Prostate gland (tissue), 2 donors: ENCODE results near the gene ALOX5AP.

ENCODE experiments used
- CTCF ChIP-seq, 4 experiments: fragments of 200-600 bp in 2 of 4; fragments of 450-650 bp in 2 of 4; sonication (generic) in 2 of 4; IDR thresholded peaks; 1 replicate in 3 of 4; 2 replicates in 1 of 4; pipeline ENCODE4 v1.5.1; 2016 to 2019; ENCODE audit warnings: antibody characterized with exemption in 4 of 4, mild to moderate bottlenecking in 2 of 4, moderate library complexity in 2 of 4
- POLR2A ChIP-seq: fragments of 450-650 bp; IDR thresholded peaks from one replicate; pipeline ENCODE4 v1.6.1; 2016; ENCODE audit warnings: antibody characterized with exemption, mild to moderate bottlenecking

- TF ChIP-seq POLR2A (no peak), CTCF (IDR thresholded peaks at IDR 0.05) (no peak)
These were observed 2.4 kb downstream of the ALOX5AP start for GRCh38 chr13:30737511-30738337.
